Heart left ventricle (tissue), 13 donors: ENCODE data around the gene ALPG.

ENCODE experiments used
- POLR2A ChIP-seq, 2 donors: fragments of 450-650 bp; IDR thresholded peaks; one replicate each; pipeline ENCODE4 v1.6.1; 2017; ENCODE audit warnings: antibody characterized with exemption in 2 of 2, mild to moderate bottlenecking in 2 of 2, moderate library complexity in 2 of 2
- TF ChIP-seq, protein P1 (sequence below), 12 donors: fragments of 200-600 bp; sonication (generic) in 4 of 12; IDR thresholded peaks; one replicate each; pipeline versions ENCODE4 v1.5.0 to v1.8.0; 2018 to 2022; ENCODE audit warnings: antibody characterized with exemption in 12 of 12, mild to moderate bottlenecking in 5 of 12
- donor health status: ischemic (EF 13 %, LVEDD 7.1; RV severe dilation, severe dysfunction).
- donor health status: DM: no; HTN: yes; CAD: no.
- donor health status: DM: no; HTN: no; CAD: no.
- donor health status: ischemic (EF 25% LVEDD 6.9; RV normal size, moderate dysfunction).
- donor health status: ischemic (EF 25% LVEDD 5.7; RV mildly dilated, moderate dysfunction).
- donor health status: ischemic (EF 35%, LVEDD 5.7; RV mildly dilated, moderate dysfunction).
- donor health status: nonischemic (EF 11% LVEDD 7.7; RV severe dilation, severe dysfunction).
- donor health status: DM: yes; HTN: yes; CAD: no.
- donor health status: PGD.
- donor health status: ischemic (EF 29% LVEDD 5.4; RV normal size, mild dysfunction).
- donor health status: nonischemic (EF 23%, LVEDD 6.1; RV moderate dilation, normal function).

DNA sequence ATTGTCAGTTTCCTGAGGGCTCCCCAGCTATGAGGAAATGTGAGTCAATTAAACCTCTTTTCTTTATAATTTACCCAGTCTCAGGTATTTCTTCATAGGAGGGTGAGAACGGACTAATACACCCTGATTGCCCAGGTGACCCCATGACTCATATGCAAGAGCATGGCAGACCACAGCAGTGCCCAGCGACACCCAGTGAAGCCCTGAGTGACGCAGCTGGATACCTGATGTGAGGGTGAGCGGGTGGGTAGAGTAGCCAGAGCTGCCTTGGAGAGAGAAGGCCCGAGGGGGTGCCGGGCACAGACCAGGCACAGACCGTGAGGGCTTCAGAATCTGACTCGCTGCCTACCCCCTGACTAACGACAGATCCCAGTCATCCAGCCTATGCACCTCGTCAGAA lies 15.4 kb downstream of the ALPG start:
- TF ChIP-seq, protein P1, sequence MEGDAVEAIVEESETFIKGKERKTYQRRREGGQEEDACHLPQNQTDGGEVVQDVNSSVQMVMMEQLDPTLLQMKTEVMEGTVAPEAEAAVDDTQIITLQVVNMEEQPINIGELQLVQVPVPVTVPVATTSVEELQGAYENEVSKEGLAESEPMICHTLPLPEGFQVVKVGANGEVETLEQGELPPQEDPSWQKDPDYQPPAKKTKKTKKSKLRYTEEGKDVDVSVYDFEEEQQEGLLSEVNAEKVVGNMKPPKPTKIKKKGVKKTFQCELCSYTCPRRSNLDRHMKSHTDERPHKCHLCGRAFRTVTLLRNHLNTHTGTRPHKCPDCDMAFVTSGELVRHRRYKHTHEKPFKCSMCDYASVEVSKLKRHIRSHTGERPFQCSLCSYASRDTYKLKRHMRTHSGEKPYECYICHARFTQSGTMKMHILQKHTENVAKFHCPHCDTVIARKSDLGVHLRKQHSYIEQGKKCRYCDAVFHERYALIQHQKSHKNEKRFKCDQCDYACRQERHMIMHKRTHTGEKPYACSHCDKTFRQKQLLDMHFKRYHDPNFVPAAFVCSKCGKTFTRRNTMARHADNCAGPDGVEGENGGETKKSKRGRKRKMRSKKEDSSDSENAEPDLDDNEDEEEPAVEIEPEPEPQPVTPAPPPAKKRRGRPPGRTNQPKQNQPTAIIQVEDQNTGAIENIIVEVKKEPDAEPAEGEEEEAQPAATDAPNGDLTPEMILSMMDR (IDR thresholded peaks at IDR 0.05): no peak
- no peak for TF ChIP-seq POLR2A (IDR thresholded peaks at IDR 0.05)
